HG03469 (cell line): Measurements from ENCODE around the gene IQSEC1.

Source experiments
- ATAC-seq: cut with Tn5 transposase; IDR thresholded peaks from one replicate; pipeline ENCODE4 v1.9.1; 2021; ENCODE audit warnings: mild to moderate bottlenecking, moderate library complexity, moderate number of reproducible peaks; ENCODE audit not compliant: unreplicated experiment

IQSEC1 gene

DNA sequence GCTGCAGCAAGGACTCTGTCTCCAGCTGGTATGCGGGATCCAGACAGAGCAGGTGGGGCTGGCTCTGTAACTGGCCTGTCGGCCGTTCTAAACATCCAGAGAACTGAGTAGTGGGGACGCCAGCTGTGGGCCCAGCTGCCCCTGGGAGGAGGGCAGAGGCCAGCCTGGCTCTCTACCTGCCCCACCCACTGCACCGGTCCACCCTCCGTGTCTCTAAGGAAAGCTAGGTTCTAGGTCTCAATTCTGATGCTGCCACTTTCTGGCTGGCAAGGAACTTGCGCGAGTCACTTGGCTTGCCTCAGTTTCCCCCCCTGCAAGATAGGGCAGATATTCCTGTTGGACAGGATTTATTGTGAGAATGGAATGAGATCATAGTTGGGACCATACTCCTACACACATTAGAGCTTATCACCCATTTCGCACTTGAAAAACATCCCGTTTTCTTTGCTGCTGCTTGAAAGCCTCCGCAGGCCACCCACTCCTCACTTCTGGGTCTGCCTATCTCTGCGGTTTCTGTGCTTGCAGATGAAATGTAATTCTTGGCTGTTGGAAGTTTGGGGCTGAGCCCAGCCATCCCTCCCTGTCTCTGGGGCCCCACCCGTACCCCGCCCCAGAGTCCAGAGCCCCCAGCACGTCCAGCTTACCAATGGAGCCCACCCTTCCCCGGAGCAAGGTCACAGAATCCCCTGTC is 65.8 kb downstream of the IQSEC1 start:
- ATAC-seq: no peak

DNA sequence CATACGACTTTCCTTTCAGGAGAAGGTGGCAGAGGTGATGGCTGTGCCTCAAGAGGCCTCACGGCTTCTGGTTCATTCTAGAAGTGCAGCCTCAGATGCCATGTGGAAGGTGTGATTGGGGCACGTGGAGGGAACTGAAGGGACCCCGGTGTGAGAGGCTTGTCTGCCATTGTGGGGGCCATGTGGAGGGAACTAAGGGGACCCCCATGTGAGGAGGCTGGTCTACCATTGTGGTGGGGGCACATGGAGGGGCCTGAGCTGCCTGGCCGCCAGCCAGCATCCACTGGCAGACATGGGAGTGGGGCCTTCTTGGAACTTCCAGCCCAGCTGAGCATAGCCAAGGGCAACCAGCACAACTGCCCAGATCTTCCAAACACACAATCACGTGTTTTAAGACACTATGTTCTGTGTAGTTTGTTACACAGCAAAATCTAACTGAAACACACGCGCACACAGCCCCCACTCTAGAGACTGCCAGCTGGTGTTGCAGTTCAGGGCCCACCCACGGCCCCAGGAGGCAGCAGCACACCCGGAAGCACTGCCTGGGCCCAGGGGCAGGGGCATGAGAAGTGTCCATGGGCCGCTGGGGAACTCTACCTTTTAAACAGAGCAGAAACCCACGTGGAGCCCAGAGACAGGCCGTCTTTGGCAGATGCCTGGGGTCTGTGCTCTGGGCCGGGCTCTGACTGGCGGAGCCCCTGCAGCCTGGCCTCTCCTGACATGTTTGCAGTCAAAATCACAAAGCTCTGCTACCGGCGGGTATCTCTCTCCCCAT is 66.8 kb downstream of the IQSEC1 start:
- ATAC-seq: no peak

DNA sequence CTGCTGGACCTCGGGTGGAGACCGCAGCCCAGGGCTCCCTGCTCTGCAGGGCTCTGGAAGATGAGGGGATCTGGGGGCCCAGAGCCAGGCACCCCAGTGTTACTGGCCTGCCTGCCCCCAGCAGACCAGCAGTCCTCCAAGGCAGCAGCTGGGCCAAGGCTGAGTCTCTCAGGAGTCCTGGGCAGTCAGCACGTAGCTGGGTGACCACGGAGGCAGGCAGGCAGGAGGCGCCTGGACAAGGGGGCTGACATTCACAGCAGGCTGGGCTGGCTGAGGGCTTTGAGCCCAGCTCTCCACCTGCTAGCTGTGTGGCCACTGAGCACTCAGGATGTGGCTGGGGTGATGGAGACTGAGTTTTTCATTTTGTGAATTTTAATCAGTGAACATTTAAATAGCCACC is 67.9 kb downstream of the IQSEC1 start:
- ATAC-seq: no peak

DNA sequence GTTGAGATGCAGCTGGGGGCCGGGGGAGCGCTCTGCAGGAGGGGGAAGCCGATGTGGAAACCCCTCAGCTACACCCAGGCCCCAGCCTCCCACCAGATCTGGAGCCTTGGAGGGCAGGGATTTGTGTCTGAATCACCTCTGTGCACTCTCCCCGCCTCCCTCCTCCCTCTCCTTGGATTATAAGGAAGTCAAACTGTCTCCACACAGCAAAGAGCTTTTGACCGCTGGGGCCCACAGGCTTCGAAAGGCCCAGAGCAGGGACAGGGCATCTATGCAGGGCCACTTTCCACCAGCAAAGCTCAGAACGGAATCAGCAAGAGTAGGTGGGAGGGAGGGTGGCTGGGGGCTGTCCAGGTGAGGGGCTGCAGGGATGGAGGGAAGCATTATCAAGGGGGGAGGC is 68.9 kb downstream of the IQSEC1 start:
- ATAC-seq: no peak

DNA sequence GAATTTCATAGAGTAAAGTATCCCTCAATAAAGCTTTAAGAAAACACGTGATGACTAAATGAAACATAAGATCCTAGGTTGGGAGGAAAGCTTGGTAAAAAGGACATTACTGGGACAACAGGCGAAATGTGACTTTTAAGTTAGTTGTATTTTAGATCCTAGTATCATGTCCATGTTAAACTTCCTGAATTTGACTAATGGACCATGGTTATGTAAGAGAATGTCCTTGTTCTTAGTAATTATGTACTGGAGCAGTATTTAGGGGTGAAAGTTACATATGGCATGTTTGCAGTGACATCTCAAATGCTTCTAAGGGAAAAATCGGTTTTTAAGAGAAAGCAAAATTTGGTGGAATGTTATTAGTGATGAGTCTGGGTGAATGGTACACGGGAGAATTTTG is 69.6 kb downstream of the IQSEC1 start:
- no peak for ATAC-seq

DNA sequence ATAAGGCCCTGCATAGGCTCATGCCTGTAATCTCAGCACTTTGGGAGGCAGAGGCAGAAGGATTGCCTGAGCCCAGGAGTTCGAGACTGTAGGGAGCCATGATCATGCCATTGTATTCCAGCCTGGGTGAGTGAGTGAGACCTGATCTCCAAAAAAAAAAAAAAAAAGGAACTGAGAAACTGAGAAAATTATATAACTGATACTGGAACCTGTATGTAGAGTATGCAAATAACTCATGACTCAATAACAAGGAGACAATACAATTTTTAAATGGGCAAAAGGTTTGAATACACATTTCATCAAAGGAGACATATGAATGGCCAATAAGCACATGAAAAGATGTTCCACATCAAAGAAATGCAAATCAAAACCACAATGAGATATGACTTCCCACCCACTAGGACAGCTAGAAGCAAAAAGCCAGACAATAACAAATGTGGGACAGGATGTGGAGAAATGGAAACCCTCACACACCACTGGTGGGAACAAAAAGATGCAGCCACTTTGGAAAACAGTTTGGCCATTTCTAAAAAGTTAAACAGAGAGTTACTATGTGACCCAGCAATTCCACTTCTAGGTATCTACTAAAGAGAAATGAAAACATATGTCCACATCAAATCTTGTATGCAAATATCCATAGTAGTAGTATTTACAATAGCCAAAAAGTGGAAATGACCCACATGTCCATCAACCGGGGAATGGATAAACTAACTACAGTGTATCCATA is 70.7 kb downstream of the IQSEC1 start:
- ATAC-seq: peak; percentile 69

DNA sequence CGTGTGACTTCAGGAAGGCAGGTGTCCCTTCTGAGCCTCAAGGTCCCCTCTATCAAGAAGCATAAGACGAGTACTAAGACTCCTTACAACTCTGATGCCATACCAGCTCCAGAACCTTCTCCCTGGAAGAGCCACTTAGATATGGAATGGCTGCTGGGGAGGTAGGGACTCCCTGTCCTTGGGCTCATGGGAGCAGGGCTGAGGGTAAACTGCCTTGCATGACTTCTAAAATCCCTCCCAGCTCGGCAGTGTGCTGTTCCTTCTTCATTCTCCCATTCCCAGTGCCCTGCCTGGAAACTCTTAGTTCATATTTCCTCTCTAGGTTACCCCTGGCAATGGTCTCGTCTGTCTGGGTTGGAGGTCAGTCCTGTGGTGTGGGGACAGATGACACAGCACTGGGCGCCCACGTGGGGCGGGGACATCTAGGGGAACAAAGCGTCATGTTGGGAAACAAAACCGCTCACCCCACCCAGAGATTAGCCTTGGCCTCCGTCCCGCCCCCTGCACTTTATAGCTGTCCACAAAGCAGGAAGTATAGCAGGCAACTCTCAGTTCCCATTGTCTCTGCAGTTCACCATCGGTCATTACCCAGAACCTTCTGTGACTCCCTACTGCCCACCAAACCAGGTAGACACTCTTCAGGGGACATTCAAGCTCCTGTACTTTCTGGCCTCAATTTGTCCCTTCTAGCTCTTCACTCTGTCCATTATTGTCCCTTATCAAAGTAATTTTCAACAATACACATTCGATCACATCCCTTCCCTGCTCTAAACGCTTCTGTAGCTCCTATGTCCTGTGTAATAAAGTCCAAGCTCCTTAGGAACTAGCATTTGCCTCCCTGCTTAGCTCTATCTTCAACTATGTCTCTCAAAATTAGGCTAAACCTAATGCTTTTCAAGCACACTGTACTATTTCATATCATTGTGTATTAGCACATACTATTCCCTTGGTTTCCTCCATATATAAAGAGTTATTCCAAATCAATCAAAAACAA is 73.8 kb downstream of the IQSEC1 start:
- peak; percentile 32 for ATAC-seq

DNA sequence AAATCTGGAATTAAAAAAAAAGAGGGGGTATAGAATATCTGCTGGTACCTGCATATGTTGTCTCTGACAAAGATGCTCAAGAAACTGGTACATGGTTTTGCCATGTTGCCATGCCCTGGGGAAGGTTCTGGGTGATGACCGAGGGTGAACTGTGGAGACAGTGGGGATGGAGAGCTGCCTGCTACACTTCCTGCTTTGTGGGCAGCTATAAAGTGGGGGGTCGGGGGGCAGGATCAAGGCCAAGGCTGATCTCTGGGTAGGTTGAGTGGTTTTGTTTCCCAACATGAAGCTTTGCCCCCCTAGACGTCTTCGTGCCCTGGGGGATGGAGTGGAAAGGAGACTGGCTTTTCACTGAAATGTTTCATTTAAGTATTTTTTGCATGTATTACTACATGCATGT is 74.6 kb downstream of the IQSEC1 start:
- ATAC-seq: no peak

DNA sequence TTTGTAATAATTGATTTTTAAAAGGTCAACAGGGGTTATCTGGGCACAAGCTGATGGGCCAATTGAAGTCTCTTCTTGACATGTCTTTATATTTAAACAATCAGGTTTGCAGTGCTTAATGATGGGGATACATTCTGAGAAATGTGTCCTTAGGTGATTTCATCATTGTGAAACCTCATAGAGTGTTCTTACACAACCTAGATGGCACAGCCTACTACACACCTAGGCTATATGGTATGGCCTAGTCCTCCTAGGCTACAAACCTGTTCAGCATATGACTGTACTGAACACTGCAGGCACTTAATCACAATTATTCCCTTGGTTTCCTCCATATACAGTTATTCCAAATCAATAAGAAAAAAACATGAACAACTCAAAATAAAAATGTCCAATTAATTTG is 75.8 kb downstream of the IQSEC1 start:
- no peak for ATAC-seq

DNA sequence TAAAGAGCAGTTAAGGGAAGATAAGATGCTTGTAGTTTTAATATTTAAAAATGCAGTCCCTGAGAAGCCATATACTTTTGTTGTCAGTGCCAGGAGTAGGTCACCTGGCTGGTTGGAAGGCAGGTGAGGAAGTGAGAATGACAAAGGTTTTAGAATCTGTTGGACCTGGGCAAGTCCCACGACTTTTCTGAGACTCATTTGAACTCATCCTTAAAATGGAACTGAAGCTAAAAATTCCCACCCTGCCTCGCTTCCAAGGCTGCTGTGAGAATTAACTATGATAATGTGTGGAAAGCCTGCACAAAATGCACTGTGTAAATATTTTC is 77.1 kb downstream of the IQSEC1 start:
- ATAC-seq: no peak

DNA sequence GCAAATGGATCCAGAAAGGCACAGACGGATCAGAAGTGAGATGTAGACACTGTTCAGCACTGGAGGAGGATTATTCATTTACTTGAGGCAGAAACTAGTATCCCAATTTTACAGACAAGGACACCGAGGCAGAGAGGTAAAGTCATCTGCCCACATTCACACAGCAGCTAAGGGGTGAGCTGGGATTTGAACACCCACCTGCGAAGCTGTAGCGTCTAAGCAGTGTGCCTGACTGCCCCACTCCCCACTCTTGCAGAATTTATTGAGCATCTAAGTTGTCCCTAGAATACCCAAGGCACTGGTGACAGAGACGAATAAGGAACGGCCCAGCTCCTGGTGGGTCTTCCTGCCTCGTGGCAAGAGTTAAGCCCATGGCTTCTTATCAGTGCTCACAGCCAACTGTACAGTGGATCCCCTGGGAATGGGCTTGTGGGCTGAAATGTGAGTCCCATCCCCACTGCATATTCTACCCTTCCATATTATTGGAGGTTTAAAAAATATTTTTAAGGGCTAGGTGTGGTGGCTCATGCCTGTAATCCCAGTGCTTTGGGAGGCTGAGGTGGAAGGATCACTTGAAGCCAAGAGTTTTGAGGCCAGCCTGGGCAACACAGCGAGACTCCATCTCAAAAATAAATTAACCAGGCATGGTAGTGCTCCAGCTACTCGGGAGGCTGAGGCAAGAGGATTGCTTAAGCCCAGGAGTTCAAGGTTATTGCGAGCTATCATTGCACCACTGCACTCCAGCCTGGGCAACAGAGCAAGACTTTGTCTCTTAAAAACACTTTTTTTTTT is 77.6 kb downstream of the IQSEC1 start:
- no peak for ATAC-seq

DNA sequence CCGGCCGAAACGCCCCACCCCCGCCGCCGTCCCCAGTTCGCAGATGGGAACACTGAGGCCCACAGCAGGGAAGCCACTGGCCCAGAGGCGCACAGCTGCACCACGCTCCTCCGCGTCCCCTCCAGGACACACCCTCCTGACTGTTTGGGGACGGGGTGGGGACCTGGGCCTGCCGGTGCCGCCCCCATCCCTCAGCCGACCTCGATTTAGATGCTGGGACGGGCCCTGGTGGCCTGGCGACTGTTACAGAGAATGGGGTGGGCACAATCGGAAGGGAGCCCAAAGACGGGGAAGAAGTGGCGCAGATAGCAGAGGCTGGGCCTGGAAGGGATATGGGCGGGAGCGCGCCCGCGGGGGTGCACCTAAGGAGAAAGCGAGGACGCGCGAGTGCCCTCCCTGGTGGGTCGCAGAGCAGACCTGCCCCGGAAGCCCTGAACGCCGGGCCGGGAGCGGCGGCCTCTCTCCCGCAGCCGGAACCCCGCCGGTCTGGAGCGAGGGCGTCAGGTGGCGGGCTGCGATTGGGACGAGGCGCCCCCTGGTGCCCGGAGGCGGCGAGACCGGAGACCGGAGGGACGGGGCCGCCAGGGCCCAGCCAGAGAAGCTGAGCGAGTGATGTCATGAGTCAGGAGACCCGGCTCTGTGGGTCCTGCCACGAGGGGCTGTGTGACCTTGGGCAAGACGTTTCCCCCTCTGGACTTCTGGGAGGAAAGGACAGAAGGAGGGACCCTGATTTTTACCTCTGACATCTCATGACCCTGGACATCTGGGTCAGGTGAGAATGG is 78.4 kb downstream of the IQSEC1 start:
- peak; percentile 38 for ATAC-seq

DNA sequence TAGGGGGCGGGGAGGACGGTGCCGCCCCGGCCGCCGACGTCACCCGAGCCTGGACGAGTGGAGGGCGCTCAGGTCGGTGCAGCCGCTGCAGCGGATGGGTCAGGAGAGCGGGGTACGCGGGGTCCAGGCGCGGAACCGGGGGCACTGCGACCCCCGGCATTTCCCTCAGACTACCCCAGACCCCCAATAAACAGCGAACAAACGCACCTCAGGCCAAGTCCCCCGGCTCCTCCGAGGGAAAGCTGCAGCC is 78.9 kb downstream of the IQSEC1 start:
- no peak for ATAC-seq

DNA sequence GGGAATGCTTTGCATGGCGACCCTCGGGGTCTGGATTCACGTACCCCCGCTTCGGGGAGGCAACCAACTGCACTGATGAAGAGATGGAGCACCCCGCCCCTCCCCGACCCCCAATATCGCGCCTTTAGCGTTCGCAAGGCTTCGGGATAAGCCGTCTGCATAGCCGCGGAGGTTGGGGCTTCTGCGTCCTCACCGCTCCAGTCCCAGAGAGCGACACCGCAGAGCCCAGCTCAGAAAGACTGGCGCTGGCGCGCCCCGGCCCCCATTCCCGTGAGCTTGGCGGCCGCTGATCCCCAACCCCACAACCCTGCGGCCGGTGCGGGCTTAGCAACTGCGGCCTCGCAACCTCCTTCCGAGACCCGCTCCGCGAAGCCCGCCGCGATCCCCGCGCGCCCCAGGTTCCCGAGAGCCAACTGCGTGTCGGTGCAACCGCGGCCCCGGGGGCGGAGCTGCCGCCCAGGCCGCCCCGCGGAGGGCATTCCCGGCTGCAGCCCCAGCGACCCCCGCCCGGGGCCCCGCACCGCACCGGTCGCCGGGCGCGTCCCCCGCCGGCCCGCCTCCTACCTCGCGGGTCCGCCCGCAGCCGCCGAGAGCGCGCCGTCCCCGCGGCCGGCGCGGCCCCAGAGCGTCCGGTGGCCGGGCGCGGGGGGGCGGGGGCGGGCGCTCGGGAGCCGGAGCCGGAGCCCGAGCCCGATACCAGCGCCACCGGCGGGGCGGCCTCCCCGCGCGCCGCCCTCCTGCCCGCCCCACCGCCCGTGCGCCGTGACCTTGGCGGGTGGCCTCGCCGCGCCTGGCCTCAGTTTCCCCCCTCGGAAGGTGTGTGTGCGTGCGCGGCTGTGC is 79.5 kb downstream of the IQSEC1 start:
- no peak for ATAC-seq

DNA sequence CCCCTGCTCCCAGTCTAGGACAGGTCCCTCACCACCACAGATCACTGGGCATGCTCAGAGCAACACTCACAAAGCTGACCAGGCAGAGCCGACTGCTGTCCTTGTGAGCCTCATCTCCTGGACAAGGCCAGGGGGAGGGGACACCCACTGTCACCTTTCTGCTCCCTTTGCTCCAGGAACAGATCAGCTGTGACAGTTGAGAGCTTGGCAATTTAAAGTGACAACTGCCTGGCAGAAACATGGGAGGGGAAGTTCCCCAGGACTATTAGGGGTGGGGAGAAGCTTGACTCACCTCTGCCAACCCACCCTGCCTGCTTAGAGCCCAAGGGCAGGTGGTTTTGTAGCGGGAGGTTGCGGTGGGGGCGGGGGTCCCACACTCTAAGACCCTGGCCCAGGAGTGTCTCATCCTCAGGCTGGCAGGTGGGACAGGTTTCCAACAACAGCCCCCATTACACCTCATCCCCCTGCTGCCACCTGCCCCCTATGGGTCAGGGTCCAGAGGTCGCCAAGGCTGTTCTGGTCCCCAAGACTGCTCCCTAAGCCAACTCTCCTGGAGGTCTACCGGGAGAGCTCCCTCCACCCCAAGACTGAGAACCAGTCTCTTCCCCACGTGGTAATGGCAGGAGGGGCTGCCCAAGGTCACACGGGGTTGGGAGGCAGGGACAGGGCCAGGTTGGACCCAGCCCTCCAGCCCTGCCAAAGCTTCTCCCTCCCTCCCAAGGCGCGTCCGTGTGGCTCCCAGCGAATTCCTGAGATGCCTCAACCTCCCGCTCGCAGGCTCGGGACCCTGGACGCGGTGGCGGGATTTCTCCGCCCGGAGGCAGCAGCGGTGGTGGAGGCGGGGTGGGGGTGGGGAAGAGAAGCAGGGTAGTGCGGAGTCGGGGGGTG is 80.4 kb downstream of the IQSEC1 start:
- ATAC-seq: no peak

DNA sequence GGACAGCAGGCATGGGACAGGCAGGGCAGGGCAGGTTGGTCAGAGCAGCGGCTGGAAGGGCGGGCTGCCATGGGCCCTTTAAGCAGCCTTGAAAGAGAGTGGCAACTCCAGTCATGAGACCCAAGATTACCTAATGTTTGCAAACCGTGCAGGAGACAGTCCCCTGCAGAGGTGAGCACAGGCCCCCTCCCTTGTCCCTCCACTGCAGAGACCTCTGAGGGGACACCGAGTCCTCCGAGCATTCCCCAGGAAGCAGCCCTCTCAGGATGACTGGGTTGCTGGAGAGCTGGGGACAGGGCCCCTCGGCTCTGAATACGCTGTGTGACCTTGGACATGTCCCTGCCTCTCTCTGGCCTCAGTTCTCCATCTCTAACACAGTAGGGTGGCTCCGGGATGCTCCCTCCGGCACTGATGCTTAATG is 81.4 kb downstream of the IQSEC1 start:
- no peak for ATAC-seq

DNA sequence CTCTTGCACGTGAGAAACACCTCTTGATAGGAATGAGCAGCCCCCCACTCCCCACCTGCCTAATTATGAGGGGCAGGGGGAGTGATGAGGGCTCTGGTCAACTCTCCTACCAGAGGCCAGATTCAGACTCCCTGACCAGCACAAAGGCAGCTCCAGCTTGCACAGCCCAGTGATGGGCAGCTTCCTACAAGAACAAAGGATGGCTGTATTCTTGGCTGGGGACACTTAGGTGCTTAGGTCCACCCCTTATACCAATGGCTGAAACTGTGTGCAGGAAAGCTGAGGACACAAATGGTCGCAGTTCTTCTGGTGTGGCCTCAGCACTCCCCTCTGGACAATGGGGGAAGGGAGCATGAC is 81.8 kb downstream of the IQSEC1 start:
- no peak for ATAC-seq
